ENCODE measurements around the gene TEX55. TPM values are rescaled to one million over a fixed set of nuclear protein-coding genes. Genes with fewer than 3 reads are reported as not detected.

TEX55 gene
- total RNA-seq, 1 donor = not detected

GRCh38 chr3:119194237-119195150 is 48.5 kb downstream of the TEX55 start:
- no peak for TF ChIP-seq CTCF (IDR thresholded peaks at IDR 0.05; ENCODE audit: insufficient read depth, low read length)
- no peak overlapping the region for H3K4me3 ChIP-seq (ENCODE audit: low read depth, low read length)
- no peak for DNase-seq (ENCODE audit: low read depth)

DNA sequence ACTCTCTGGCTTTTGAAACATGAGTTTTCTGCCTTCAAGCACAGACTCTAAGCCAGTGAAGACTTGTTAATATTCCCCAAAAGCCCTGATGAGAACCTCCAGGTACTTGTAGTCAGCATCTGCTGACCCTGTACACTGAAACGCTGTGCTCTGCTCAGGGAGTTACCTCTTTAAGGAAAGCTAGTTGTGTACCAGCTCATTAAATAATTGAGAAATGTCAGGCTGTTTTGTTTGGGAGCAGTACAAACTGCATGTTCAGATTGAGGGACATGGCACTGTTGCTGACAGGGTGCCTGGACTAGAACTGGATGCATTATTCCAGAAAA is 49.1 kb downstream of the TEX55 start:
- H3K4me3 ChIP-seq (ENCODE audit: low read depth, low read length) = no peak overlapping the region
- no peak for DNase-seq (ENCODE audit: low read depth)
- TF ChIP-seq CTCF (IDR thresholded peaks at IDR 0.05; ENCODE audit: insufficient read depth, low read length) = no peak

DNA sequence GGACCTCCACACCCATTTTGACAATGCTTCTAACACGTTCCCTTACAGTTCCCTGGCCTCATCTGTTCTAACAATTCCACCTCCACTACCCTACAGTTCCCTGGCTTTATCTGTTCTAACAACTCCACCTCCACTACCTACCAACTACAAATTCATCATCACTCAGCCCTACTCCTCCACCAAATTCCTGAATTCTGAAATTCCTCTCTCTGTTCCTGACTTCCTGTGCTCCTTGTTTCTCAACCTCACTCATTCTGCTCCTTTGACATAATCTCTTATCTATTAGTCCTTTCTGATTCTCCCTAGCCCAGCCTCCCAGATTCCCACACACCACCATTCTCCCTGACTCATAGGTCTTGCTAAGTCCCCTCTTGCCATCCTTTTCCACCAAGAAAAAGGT is 49.9 kb downstream of the TEX55 start:
- H3K4me3 ChIP-seq (ENCODE audit: low read depth, low read length) = no peak overlapping the region
- DNase-seq (ENCODE audit: low read depth) = peak; percentile 19
- TF ChIP-seq CTCF (IDR thresholded peaks at IDR 0.05; ENCODE audit: insufficient read depth, low read length) = no peak

Other genes with a start within 250 kb of the TEX55 start
- gene IGSF11, start 111.3 kb upstream of the TEX55 start, total RNA-seq (ENCODE audit: low replicate concordance) = not detected in 2 replicates
- gene UPK1B, start 27.4 kb downstream of the TEX55 start, total RNA-seq (ENCODE audit: low replicate concordance) = 0.09 TPM in 1 of 2 replicates, not detected in the other
- gene B4GALT4, start 94.7 kb downstream of the TEX55 start, total RNA-seq (ENCODE audit: low replicate concordance) = 22.4 and 41.3 TPM in 2 replicates
- gene ARHGAP31, start 148.2 kb downstream of the TEX55 start, total RNA-seq (ENCODE audit: low replicate concordance) = 11.4 and 23.5 TPM in 2 replicates

Data from fibroblast of the aortic adventitia (primary cell).